HG03196 (cell line): ENCODE data around the gene APELA.
"Not testable (repeated sequence)": the region's sequence is repeated elsewhere in the genome, so short reads cannot be mapped to it uniquely, and the experiment has no call there.

Experiments used
- ATAC-seq: cut with Tn5 transposase; IDR thresholded peaks from one replicate; pipeline ENCODE4 v1.9.1; 2021; ENCODE audit not compliant: unreplicated experiment

The APELA gene

GRCh38 chr4:164924670-164925238 is 47.8 kb downstream of the APELA start:
- ATAC-seq: no peak

GRCh38 chr4:164926301-164926700 is 49.3 kb downstream of the APELA start:
- ATAC-seq: no peak

GRCh38 chr4:164927101-164927500 is 50.1 kb downstream of the APELA start:
- not testable (repeated sequence) for ATAC-seq

GRCh38 chr4:164930647-164931046 is 53.7 kb downstream of the APELA start:
- ATAC-seq: no peak

GRCh38 chr4:164931551-164932324 is 54.8 kb downstream of the APELA start:
- no peak for ATAC-seq

GRCh38 chr4:164933244-164933643 is 56.3 kb downstream of the APELA start:
- ATAC-seq: no peak

- peak; percentile 53 for ATAC-seq
Observed at GRCh38 chr4:164935363-164935762, 58.4 kb downstream of the APELA start.

- ATAC-seq: peak; percentile 53
Observed at GRCh38 chr4:164935865-164936606, 59.1 kb downstream of the APELA start.

- ATAC-seq: peak; percentile 54
Observed at GRCh38 chr4:164937576-164938270, 60.7 kb downstream of the APELA start.

- ATAC-seq: no peak
Observed at GRCh38 chr4:164943192-164943591, 66.2 kb downstream of the APELA start.

- ATAC-seq: no peak
Observed at GRCh38 chr4:164945146-164945545, 68.2 kb downstream of the APELA start.

- ATAC-seq: no peak
Observed at GRCh38 chr4:164946810-164947209, 69.8 kb downstream of the APELA start.
